BE2C (cell line): ENCODE measurements around the gene BCL11A.

Experiments used
- DNase-seq: peaks from one replicate; pipeline ENCODE4 v3.0.0-alpha.2; 2020
- H3K27me3 ChIP-seq: fragments of 250-450 bp; sonication (Bioruptor Pico); 2 replicates; pipeline ENCODE4 v1.5.1; 2020; ENCODE audit warnings: mild to moderate bottlenecking
- H3K36me3 ChIP-seq: fragments of 250-450 bp; sonication (Bioruptor Pico); 2 replicates; pipeline ENCODE4 v1.5.1; 2020; ENCODE audit warnings: mild to moderate bottlenecking
- H3K4me1 ChIP-seq: fragments of 250-450 bp; sonication (Bioruptor Pico); 2 replicates; pipeline ENCODE4 v1.5.1; 2020
- H3K4me3 ChIP-seq: 2 replicates; pipeline ENCODE4 v1.5.1; 2011; ENCODE audit warnings: low read depth, low read length
- H3K9me3 ChIP-seq: fragments of 250-450 bp; sonication (Bioruptor Pico); 2 replicates; pipeline ENCODE4 v1.5.1; 2020
- CTCF ChIP-seq: IDR thresholded peaks from 2 replicates; pipeline ENCODE4 v1.5.1; 2012; ENCODE audit warnings: mild to moderate bottlenecking, low read depth, low read length

BCL11A gene

GRCh38 chr2:60495041-60495625 lies 58.3 kb downstream of the BCL11A start:
- no peak overlapping the region for H3K4me3 ChIP-seq
- no peaks in the 10 kb centered on the region for H3K4me1 ChIP-seq
- DNase-seq = no peak
- no peaks in the 10 kb centered on the region for H3K9me3 ChIP-seq
- no peaks in the 10 kb centered on the region for H3K27me3 ChIP-seq
- H3K36me3 ChIP-seq = no peaks in the 10 kb centered on the region
- TF ChIP-seq CTCF = no peak

- no peak for DNase-seq
- H3K36me3 ChIP-seq = no peaks in the 10 kb centered on the region
- H3K4me3 ChIP-seq = no peak overlapping the region
- H3K9me3 ChIP-seq = no peaks in the 10 kb centered on the region
- no peaks in the 10 kb centered on the region for H3K27me3 ChIP-seq
- TF ChIP-seq CTCF = no peak
- H3K4me1 ChIP-seq = no peaks in the 10 kb centered on the region
Measured at GRCh38 chr2:60493804-60494387, 59.6 kb downstream of the BCL11A start.

GRCh38 chr2:60492548-60492947 lies 60.9 kb downstream of the BCL11A start:
- H3K36me3 ChIP-seq = no peaks in the 10 kb centered on the region
- H3K27me3 ChIP-seq = no peaks in the 10 kb centered on the region
- no peak overlapping the region for H3K4me3 ChIP-seq
- no peak for DNase-seq
- H3K9me3 ChIP-seq = no peaks in the 10 kb centered on the region
- TF ChIP-seq CTCF = no peak
- no peaks in the 10 kb centered on the region for H3K4me1 ChIP-seq

- Histone ChIP-seq H3K36me3 (no peaks in the 10 kb centered on the region), H3K9me3 (no peaks in the 10 kb centered on the region), H3K4me1 (no peaks in the 10 kb centered on the region), H3K4me3 (no peak overlapping the region), H3K27me3 (no peaks in the 10 kb centered on the region)
- TF ChIP-seq CTCF = no peak
- DNase-seq = no peak
Measured at GRCh38 chr2:60490848-60491247, 62.6 kb downstream of the BCL11A start.

- no peaks in the 10 kb centered on the region for H3K27me3 ChIP-seq
- DNase-seq = no peak
- TF ChIP-seq CTCF = no peak
- H3K36me3 ChIP-seq = no peaks in the 10 kb centered on the region
- H3K4me1 ChIP-seq = no peaks in the 10 kb centered on the region
- H3K9me3 ChIP-seq = no peaks in the 10 kb centered on the region
- H3K4me3 ChIP-seq = no peak overlapping the region
Measured at GRCh38 chr2:60490441-60490840, 63.0 kb downstream of the BCL11A start.

- H3K36me3 ChIP-seq = no peaks in the 10 kb centered on the region
- no peaks in the 10 kb centered on the region for H3K27me3 ChIP-seq
- H3K4me1 ChIP-seq = no peaks in the 10 kb centered on the region
- H3K4me3 ChIP-seq = no peak overlapping the region
- TF ChIP-seq CTCF = no peak
- no peaks in the 10 kb centered on the region for H3K9me3 ChIP-seq
- DNase-seq = no peak
Measured at GRCh38 chr2:60489289-60489688, 64.2 kb downstream of the BCL11A start.
